ENCODE data around the gene PCED1B. TPM values are rescaled to one million over a fixed set of nuclear protein-coding genes. Genes with fewer than 3 reads are reported as not detected.
"Not testable (repeated sequence)": the region's sequence is repeated elsewhere in the genome, so short reads cannot be mapped to it uniquely, and the experiment has no call there.

The PCED1B gene
- total RNA-seq, 1 donor from 2014 or later: 6.9 TPM

- Histone ChIP-seq H3K36me3 (no peaks in the 10 kb centered on the region), H3K27ac (no peak overlapping the region), H3K9me3 (no peaks in the 10 kb centered on the region), H3K27me3 (no peaks in the 10 kb centered on the region), H3K4me3 (no peak overlapping the region), H3K4me1 (no peaks in the 10 kb centered on the region)
- DNase-seq (ENCODE audit: extremely low spot score in 2 of 2): no peak
- TF ChIP-seq POLR2AphosphoS5 (IDR thresholded peaks at IDR 0.05; ENCODE audit: insufficient read depth in 1 of 2, low read depth in 1 of 2) (no peak), POLR2A (IDR thresholded peaks at IDR 0.05) (no peak), CTCF (IDR thresholded peaks at IDR 0.05) (no peak)
- intact Hi-C loops (cut with DNase I): no loop called here
Measured at GRCh38 chr12:47111854-47112253, 32.4 kb downstream of the PCED1B start.

GRCh38 chr12:47112679-47113078 lies 33.3 kb downstream of the PCED1B start:
- no peak for DNase-seq (ENCODE audit: extremely low spot score in 2 of 2)
- no peaks in the 10 kb centered on the region for H3K4me1 ChIP-seq
- intact Hi-C loops (cut with DNase I): no loop called here
- no peaks in the 10 kb centered on the region for H3K36me3 ChIP-seq
- TF ChIP-seq CTCF (IDR thresholded peaks at IDR 0.05) (no peak), POLR2A (IDR thresholded peaks at IDR 0.05) (no peak), POLR2AphosphoS5 (IDR thresholded peaks at IDR 0.05; ENCODE audit: insufficient read depth in 1 of 2, low read depth in 1 of 2) (no peak)
- H3K27ac ChIP-seq: no peak overlapping the region
- H3K4me3 ChIP-seq: no peak overlapping the region
- H3K27me3 ChIP-seq: no peaks in the 10 kb centered on the region
- no peaks in the 10 kb centered on the region for H3K9me3 ChIP-seq

GRCh38 chr12:47114481-47114892 lies 35.1 kb downstream of the PCED1B start:
- no peaks in the 10 kb centered on the region for H3K4me1 ChIP-seq
- no peak overlapping the region for H3K27ac ChIP-seq
- no peak for DNase-seq (ENCODE audit: extremely low spot score in 2 of 2)
- H3K27me3 ChIP-seq: no peaks in the 10 kb centered on the region
- no peak overlapping the region for H3K4me3 ChIP-seq
- no peaks in the 10 kb centered on the region for H3K9me3 ChIP-seq
- H3K36me3 ChIP-seq: no peaks in the 10 kb centered on the region
- intact Hi-C loops (cut with DNase I): no loop called here
- TF ChIP-seq POLR2AphosphoS5 (IDR thresholded peaks at IDR 0.05; ENCODE audit: insufficient read depth in 1 of 2, low read depth in 1 of 2) (no peak), POLR2A (IDR thresholded peaks at IDR 0.05) (no peak)

- H3K9me3 ChIP-seq; H3K27ac ChIP-seq; H3K4me3 ChIP-seq; DNase-seq (ENCODE audit: extremely low spot score in 2 of 2); H3K4me1 ChIP-seq; intact Hi-C loops (cut with DNase I); H3K36me3 ChIP-seq; H3K27me3 ChIP-seq: not testable (repeated sequence)
Measured at GRCh38 chr12:47117305-47117704, 37.9 kb downstream of the PCED1B start.

- Histone ChIP-seq H3K36me3 (no peaks in the 10 kb centered on the region), H3K27ac (no peak overlapping the region), H3K27me3 (no peaks in the 10 kb centered on the region), H3K9me3 (no peaks in the 10 kb centered on the region), H3K4me3 (no peak overlapping the region), H3K4me1 (no peaks in the 10 kb centered on the region)
- intact Hi-C loops (cut with DNase I): no loop called here
- TF ChIP-seq CTCF (IDR thresholded peaks at IDR 0.05): no peak
- TF ChIP-seq POLR2AphosphoS5 (IDR thresholded peaks at IDR 0.05; ENCODE audit: insufficient read depth in 1 of 2, low read depth in 1 of 2): no peak
- TF ChIP-seq POLR2A (IDR thresholded peaks at IDR 0.05): no peak
- DNase-seq (ENCODE audit: extremely low spot score in 2 of 2): no peak
Measured at GRCh38 chr12:47120736-47121135, 41.3 kb downstream of the PCED1B start.

- no peak for DNase-seq (ENCODE audit: extremely low spot score in 2 of 2)
- Histone ChIP-seq H3K36me3 (no peaks in the 10 kb centered on the region), H3K9me3 (no peaks in the 10 kb centered on the region), H3K27ac (no peak overlapping the region), H3K27me3 (no peaks in the 10 kb centered on the region), H3K4me3 (no peak overlapping the region), H3K4me1 (no peaks in the 10 kb centered on the region)
- TF ChIP-seq CTCF (IDR thresholded peaks at IDR 0.05) (no peak), POLR2A (IDR thresholded peaks at IDR 0.05) (no peak), POLR2AphosphoS5 (IDR thresholded peaks at IDR 0.05; ENCODE audit: insufficient read depth in 1 of 2, low read depth in 1 of 2) (no peak)
- intact Hi-C loops (cut with DNase I): no loop called here
Measured at GRCh38 chr12:47121146-47121545, 41.7 kb downstream of the PCED1B start.
